Tibial nerve (tissue), 4 donors: ENCODE results near the gene POP5. TPM values are rescaled to one million over a fixed set of nuclear protein-coding genes. Genes with fewer than 3 reads are reported as not detected.
A peak's percentile ranks its signal among the peaks of the same experiment; 100 is the strongest.

ENCODE experiments used
- DNase-seq, 2 donors: peaks; one replicate each; pipeline ENCODE4 v3.0.0-alpha.2; 2019; ENCODE audit warnings: low spot score in 2 of 2
- H3K27ac ChIP-seq, 4 donors: fragments of 200-600 bp; sonication (generic) in 3 of 4; one replicate each; pipeline ENCODE4 v1.5.1; 2017 to 2019; ENCODE audit warnings: mild to moderate bottlenecking in 1 of 4
- H3K27me3 ChIP-seq, 2 donors: fragments of 200-600 bp; sonication (generic) in 1 of 2; one replicate each; pipeline versions ENCODE4 v1.5.1 to v1.6.0; 2017 to 2019
- H3K36me3 ChIP-seq, 3 donors: fragments of 200-600 bp; sonication (generic); one replicate each; pipeline ENCODE4 v1.5.1; 2018 to 2019
- H3K4me1 ChIP-seq, 4 donors: fragments of 200-600 bp; sonication (generic) in 3 of 4; one replicate each; pipeline ENCODE4 v1.5.1; 2017 to 2019
- H3K4me3 ChIP-seq, 4 donors: fragments of 200-600 bp; sonication (generic) in 3 of 4; one replicate each; pipeline ENCODE4 v1.5.1; 2017 to 2019; ENCODE audit warnings: mild to moderate bottlenecking in 1 of 4, moderate library complexity in 1 of 4
- H3K9me3 ChIP-seq, 4 donors: fragments of 200-600 bp; sonication (generic) in 3 of 4; one replicate each; pipeline ENCODE4 v1.5.1; 2017 to 2019
- CTCF ChIP-seq, 5 experiments: fragments of 200-600 bp in 3 of 5; fragments of 450-650 bp in 2 of 5; sonication (generic) in 3 of 5; IDR thresholded peaks; one replicate each; pipeline ENCODE4 v1.5.1; 2016 to 2019; ENCODE audit warnings: antibody characterized with exemption in 5 of 5, mild to moderate bottlenecking in 3 of 5, moderate library complexity in 2 of 5
- EP300 ChIP-seq, 2 donors: sonication (generic); formaldehyde crosslinking; IDR thresholded peaks; one replicate each; pipeline ENCODE4 v1.6.1; 2017; ENCODE audit warnings: antibody characterized with exemption in 2 of 2, mild to moderate bottlenecking in 1 of 2
- POLR2A ChIP-seq, 2 donors: fragments of 450-650 bp; IDR thresholded peaks; one replicate each; pipeline ENCODE4 v1.6.1; 2017; ENCODE audit warnings: antibody characterized with exemption in 2 of 2, mild to moderate bottlenecking in 2 of 2, moderate library complexity in 2 of 2
- WGBS, 2 donors: methylation state at CpG; one replicate each; pipeline ENCODE4 v1.1.5; 2018; 5-methylcytosine and 5-hydroxymethylcytosine counted together
- total RNA-seq, 4 donors: library from RNA; depleted of rRNA; stranded (reverse); fragments of >200 nt; gene quantifications; one replicate each; pipeline ENCODE4 v1.1.0, GENCODE V29; 2016

Gene POP5
- total RNA-seq, 4 donors from 2014 or later = 32.6 to 57.6 (median 51.7) TPM

GRCh38 chr12:120592121-120593049 is 11.2 kb upstream of the POP5 start:
- no peak for DNase-seq
- H3K27ac ChIP-seq = no peak overlapping the region
- no peak overlapping the region for H3K4me3 ChIP-seq
- 50 to 54% methylated on average over 8 of the region's 8 CpGs for WGBS, 2 donors
- no peaks in the 10 kb centered on the region for H3K4me1 ChIP-seq
- H3K9me3 ChIP-seq = no peaks in the 10 kb centered on the region
- peaks cover 0 to 6% of the 10 kb centered on the region in 2 donors for H3K27me3 ChIP-seq
- H3K36me3 ChIP-seq = no peaks in the 10 kb centered on the region
- no peak for TF ChIP-seq POLR2A (IDR thresholded peaks at IDR 0.05)

- no peaks in the 10 kb centered on the region for H3K4me1 ChIP-seq
- no peaks in the 10 kb centered on the region for H3K36me3 ChIP-seq
- no peaks in the 10 kb centered on the region for H3K9me3 ChIP-seq
- no peak for DNase-seq
- H3K27me3 ChIP-seq = no peaks in the 10 kb centered on the region
- no peak overlapping the region for H3K4me3 ChIP-seq
- H3K27ac ChIP-seq = peak overlapping the region in 1 of 4 donors; percentile 45
- 65 to 67% methylated on average over 6 of the region's 6 CpGs for WGBS, 2 donors
- TF ChIP-seq EP300 (IDR thresholded peaks at IDR 0.05) (no peak), POLR2A (IDR thresholded peaks at IDR 0.05) (no peak), CTCF (IDR thresholded peaks at IDR 0.05) (no peak)
Measured at GRCh38 chr12:120590741-120591407, 9.7 kb upstream of the POP5 start.

GRCh38 chr12:120588948-120589930 is 8.0 kb upstream of the POP5 start:
- H3K9me3 ChIP-seq = no peaks in the 10 kb centered on the region
- no peak for DNase-seq
- 56 to 66% methylated on average over 10 to 17 of the region's 17 CpGs for WGBS, 2 donors
- H3K27me3 ChIP-seq = no peaks in the 10 kb centered on the region
- no peaks in the 10 kb centered on the region for H3K36me3 ChIP-seq
- TF ChIP-seq EP300 (IDR thresholded peaks at IDR 0.05) = no peak
- no peak for TF ChIP-seq POLR2A (IDR thresholded peaks at IDR 0.05)
- no peak for TF ChIP-seq CTCF (IDR thresholded peaks at IDR 0.05)
- peaks cover 0 to 7% (median 2%) of the 10 kb centered on the region in 4 donors for H3K4me1 ChIP-seq
- no peak overlapping the region for H3K27ac ChIP-seq
- no peak overlapping the region for H3K4me3 ChIP-seq

GRCh38 chr12:120588371-120588770 is 7.2 kb upstream of the POP5 start:
- no peak for TF ChIP-seq POLR2A (IDR thresholded peaks at IDR 0.05)
- TF ChIP-seq EP300 (IDR thresholded peaks at IDR 0.05) = no peak
- TF ChIP-seq CTCF (IDR thresholded peaks at IDR 0.05) = no peak
- H3K9me3 ChIP-seq = no peaks in the 10 kb centered on the region
- no peaks in the 10 kb centered on the region for H3K36me3 ChIP-seq
- no peak overlapping the region for H3K27ac ChIP-seq
- peaks cover 0 to 15% (median 5%) of the 10 kb centered on the region in 4 donors for H3K4me1 ChIP-seq
- H3K4me3 ChIP-seq = no peak overlapping the region
- no peaks in the 10 kb centered on the region for H3K27me3 ChIP-seq
- WGBS, 2 donors = 93 to 100% methylated on average over 1 of the region's 1 CpG
- no peak for DNase-seq

GRCh38 chr12:120586860-120587259 is 5.7 kb upstream of the POP5 start:
- no peak overlapping the region for H3K4me3 ChIP-seq
- no peaks in the 10 kb centered on the region for H3K36me3 ChIP-seq
- no peaks in the 10 kb centered on the region for H3K9me3 ChIP-seq
- DNase-seq = no peak
- TF ChIP-seq EP300 (IDR thresholded peaks at IDR 0.05) = no peak
- no peak for TF ChIP-seq CTCF (IDR thresholded peaks at IDR 0.05)
- no peak for TF ChIP-seq POLR2A (IDR thresholded peaks at IDR 0.05)
- no peak overlapping the region for H3K27ac ChIP-seq
- H3K27me3 ChIP-seq = no peaks in the 10 kb centered on the region
- peaks cover 0 to 31% (median 8%) of the 10 kb centered on the region in 4 donors for H3K4me1 ChIP-seq
- WGBS, 2 donors = 92 to 93% methylated on average over 2 of the region's 2 CpGs
